PC-9 (cell line): ENCODE measurements around the gene C5orf46. TPM values are rescaled to one million over a fixed set of nuclear protein-coding genes. Genes with fewer than 3 reads are reported as not detected.
"Not testable (repeated sequence)": the region's sequence is repeated elsewhere in the genome, so short reads cannot be mapped to it uniquely, and the experiment has no call there.

Source experiments
- BruUV-seq: library from RNA; stranded (reverse); fragments of 400-500 nt; replicated peaks from 2 replicates; lab custom pipeline; 2021; lab: Mats Ljungman, UMichigan
- CTCF ChIA-PET: fragments of 300-600 bp; sonication (Branson Sonifier 250); formaldehyde crosslinking; loops from one replicate; lab custom pipeline; 2022; ENCODE audit warnings: antibody characterized with exemption; lab: Charles Lee
- POLR2A ChIA-PET: fragments of 300-600 bp; sonication (Branson Sonifier 250); formaldehyde crosslinking; loops from one replicate; lab custom pipeline; 2022; ENCODE audit warnings: antibody characterized with exemption; ENCODE audit not compliant: unreplicated experiment; lab: Charles Lee
- DNase-seq, 2 experiments: peaks; one replicate each; pipeline versions ENCODE4 v3.0.0 to v3.0.0-alpha.2; 2015 to 2022; ENCODE audit warnings: mixed read lengths in 1 of 2
- H2AFZ ChIP-seq: fragments of 200-600 bp; sonication (generic); 2 replicates; pipeline ENCODE4 v1.8.1; 2017; ENCODE audit warnings: antibody characterized with exemption
- H3F3A ChIP-seq: fragments of 200-600 bp; sonication (generic); 2 replicates; pipeline ENCODE4 v1.8.1; 2017; ENCODE audit warnings: antibody characterized with exemption, mild to moderate bottlenecking, low read depth; ENCODE audit not compliant: insufficient read depth
- H3K27ac ChIP-seq: fragments of 200-600 bp; sonication (generic); 2 replicates; pipeline ENCODE4 v1.6.1; 2016; ENCODE audit warnings: mixed run types
- H3K27me3 ChIP-seq: fragments of 200-600 bp; sonication (generic); 2 replicates; pipeline ENCODE4 v1.6.1; 2016; ENCODE audit warnings: low read depth, mixed run types; ENCODE audit not compliant: insufficient read depth
- H3K36me3 ChIP-seq: fragments of 200-600 bp; sonication (generic); 2 replicates; pipeline ENCODE4 v1.6.1; 2016; ENCODE audit warnings: low read depth, mixed run types
- H3K4me1 ChIP-seq: fragments of 200-600 bp; sonication (generic); replicated peaks from 2 replicates; pipeline ENCODE4 v1.6.1; 2016; ENCODE audit warnings: mixed run types; ENCODE audit not compliant: insufficient read depth
- H3K4me2 ChIP-seq: fragments of 200-600 bp; sonication (generic); 2 replicates; pipeline ENCODE4 v1.6.1; 2017; ENCODE audit warnings: mixed run types
- H3K4me3 ChIP-seq: fragments of 200-600 bp; sonication (generic); 2 replicates; pipeline ENCODE4 v1.6.1; 2016; ENCODE audit warnings: mixed run types
- H3K79me2 ChIP-seq: fragments of 200-600 bp; sonication (generic); 2 replicates; pipeline ENCODE4 v1.6.1; 2017; ENCODE audit warnings: low read depth, mixed run types
- H3K9me2 ChIP-seq: fragments of 200-600 bp; sonication (generic); 2 replicates; pipeline ENCODE4 v1.8.1; 2017; ENCODE audit warnings: mild to moderate bottlenecking; ENCODE audit not compliant: insufficient read depth
- H3K9me3 ChIP-seq: fragments of 200-600 bp; sonication (generic); 2 replicates; pipeline ENCODE4 v1.8.1; 2016; ENCODE audit warnings: low read depth; ENCODE audit not compliant: insufficient read depth
- H4K20me1 ChIP-seq: fragments of 200-600 bp; sonication (generic); 2 replicates; pipeline ENCODE4 v1.8.1; 2017; ENCODE audit not compliant: insufficient read depth
- CTCF ChIP-seq: fragments of 200-600 bp; sonication (generic); conservative IDR thresholded peaks from 2 replicates; pipeline ENCODE4 v1.6.1; 2017; ENCODE audit warnings: mixed run types, antibody characterized with exemption, mild to moderate bottlenecking, moderate library complexity
- EZH2 ChIP-seq: fragments of 200-600 bp; sonication (generic); IDR thresholded peaks from 2 replicates; pipeline ENCODE4 v1.8.0; 2017; ENCODE audit warnings: antibody characterized with exemption, low read depth
- intact Hi-C: fragments of 100-400 bp; cut with micrococcal nuclease; formaldehyde crosslinking; loops from one replicate; pipeline ENCODE4 v1.10.0; 2022; ENCODE audit not compliant: unreplicated experiment
- total RNA-seq: library from RNA; stranded (reverse); gene quantifications from 2 replicates; pipeline ENCODE4 v1.2.3, GENCODE V29; 2021

Gene C5orf46
- total RNA-seq, 1 experiment from 2014 or later: not detected

DNA sequence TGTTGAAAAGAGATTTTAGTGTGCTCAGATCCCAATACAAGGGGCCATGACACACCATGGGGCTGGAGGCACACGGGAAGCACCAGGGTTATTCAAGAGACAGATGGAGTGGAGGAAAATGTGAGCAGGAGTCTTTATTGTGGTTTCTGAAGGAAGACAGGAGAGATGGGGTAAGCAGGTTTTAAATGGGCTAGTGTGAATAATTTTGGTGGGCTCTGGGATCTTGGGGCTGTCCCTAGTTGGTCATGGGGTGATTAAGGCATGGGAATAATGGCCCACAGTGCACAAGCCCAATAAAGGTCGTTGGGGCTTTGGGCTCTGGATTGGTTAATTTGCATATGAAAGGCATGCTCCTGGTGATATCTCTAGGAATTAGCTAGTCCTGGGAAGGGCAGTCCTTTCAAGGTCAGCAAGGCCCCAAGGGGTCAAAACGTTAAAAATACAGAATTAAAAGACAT, 31.4 kb downstream of the C5orf46 start:
- H3K4me1 ChIP-seq: no peaks in the 10 kb centered on the region
- no peak overlapping the region for H3K27ac ChIP-seq
- H3K4me3 ChIP-seq: no peak overlapping the region
- H3K36me3 ChIP-seq: no peaks in the 10 kb centered on the region
- H2AFZ ChIP-seq: no peak overlapping the region
- H3K9me2 ChIP-seq: no peaks in the 10 kb centered on the region
- no peak for TF ChIP-seq EZH2
- TF ChIP-seq CTCF: no peak
- H3K27me3 ChIP-seq: no peaks in the 10 kb centered on the region
- ChIA-PET POLR2A (no interaction called here), CTCF (no interaction called here)
- no peak for DNase-seq
- H3K79me2 ChIP-seq: no peaks in the 10 kb centered on the region
- no peaks in the 10 kb centered on the region for H3F3A ChIP-seq
- H3K9me3 ChIP-seq: no peaks in the 10 kb centered on the region
- intact Hi-C loops: no loop called here
- H3K4me2 ChIP-seq: no peak overlapping the region
- no peaks in the 10 kb centered on the region for H4K20me1 ChIP-seq
- no TSS peak for BruUV-seq

DNA sequence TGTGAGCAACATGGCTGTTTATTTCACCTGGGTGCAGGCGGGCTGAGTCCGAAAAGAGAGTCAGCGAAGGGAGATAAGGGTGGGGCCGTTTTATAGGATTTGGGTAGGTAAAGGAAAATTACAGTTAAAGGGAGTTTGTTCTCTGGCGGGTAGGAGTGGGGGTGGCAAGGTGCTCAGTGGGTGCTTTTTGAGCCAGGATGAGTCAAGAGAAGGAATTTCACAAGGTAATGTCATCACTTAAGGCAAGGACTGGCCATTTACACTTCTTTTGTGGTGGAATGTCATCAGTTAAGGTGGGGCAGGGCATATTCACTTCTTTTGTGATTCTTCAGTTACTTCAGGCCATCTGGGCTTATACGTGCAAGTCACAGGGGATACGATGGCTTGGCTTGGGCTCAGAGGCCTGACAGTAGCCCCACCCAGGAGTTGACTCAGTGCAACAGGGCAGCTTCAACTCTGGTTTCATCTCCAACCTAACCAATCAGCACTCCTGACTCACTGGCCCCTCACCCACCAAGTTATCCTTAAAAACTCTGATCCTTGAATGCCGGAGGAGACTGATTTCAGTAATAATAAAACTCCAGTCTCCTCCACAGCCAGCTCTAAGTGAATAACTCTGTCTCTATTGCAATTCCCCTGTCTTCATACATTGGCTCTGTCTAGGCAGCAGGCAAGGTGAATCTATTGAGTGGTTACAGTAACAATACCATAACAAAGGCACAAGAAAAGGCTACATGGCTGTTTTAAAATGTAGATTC, 32.0 kb downstream of the C5orf46 start:
- H3K27me3 ChIP-seq, H3K4me1 ChIP-seq, CTCF ChIA-PET, H2AFZ ChIP-seq, intact Hi-C loops, H3K9me3 ChIP-seq, H3K4me2 ChIP-seq, H3K79me2 ChIP-seq, DNase-seq, H3K4me3 ChIP-seq, H3F3A ChIP-seq, H4K20me1 ChIP-seq, POLR2A ChIA-PET, H3K9me2 ChIP-seq, BruUV-seq, H3K27ac ChIP-seq, H3K36me3 ChIP-seq: not testable (repeated sequence)

DNA sequence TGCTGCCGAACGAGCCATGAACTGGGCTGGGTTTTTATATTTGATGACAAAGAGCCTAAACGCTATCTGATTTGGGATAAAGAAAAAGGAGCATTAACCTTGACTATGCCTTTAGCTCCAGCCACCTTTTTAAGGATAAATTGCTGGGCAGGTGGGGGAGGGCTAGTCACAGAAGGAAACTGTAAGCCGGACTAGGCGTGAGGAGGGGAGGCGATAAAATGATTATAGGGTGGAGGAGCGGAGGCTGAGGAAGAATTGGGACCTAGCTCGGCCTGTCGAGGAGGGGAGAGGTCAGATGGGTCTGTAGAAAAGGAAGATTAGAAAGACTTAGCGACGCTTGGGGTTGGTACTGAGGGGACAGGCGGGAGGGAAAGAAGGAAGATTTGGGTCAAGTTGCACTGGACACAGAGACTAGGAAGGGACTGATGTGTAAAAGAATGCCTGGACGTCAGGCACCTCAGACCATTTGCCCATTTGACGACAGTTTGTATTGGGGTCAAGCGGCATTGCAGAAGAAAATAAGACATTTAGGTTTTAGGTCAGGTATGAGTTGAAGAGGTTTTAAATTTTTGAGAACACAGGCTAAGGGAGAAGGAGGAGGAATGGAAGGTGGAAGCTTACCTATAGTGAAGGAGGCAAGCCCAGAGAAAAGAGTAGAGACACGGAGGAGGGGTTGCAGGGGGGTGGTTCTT, 33.4 kb downstream of the C5orf46 start:
- intact Hi-C loops, POLR2A ChIA-PET, H4K20me1 ChIP-seq, H2AFZ ChIP-seq, H3K9me3 ChIP-seq, H3K4me3 ChIP-seq, DNase-seq, H3K36me3 ChIP-seq, H3F3A ChIP-seq, H3K27me3 ChIP-seq, H3K27ac ChIP-seq, H3K4me1 ChIP-seq, H3K79me2 ChIP-seq, H3K9me2 ChIP-seq, H3K4me2 ChIP-seq, BruUV-seq: not testable (repeated sequence)
- CTCF ChIA-PET: interaction anchor here (0.7 kb wide), 1 partner anchor 301 kb away, joined by 4 read pairs; no protein-coding TSS in a partner anchor

- H3K9me2 ChIP-seq, H3K9me3 ChIP-seq, CTCF ChIA-PET, BruUV-seq, H3K79me2 ChIP-seq, H3K4me3 ChIP-seq, H3F3A ChIP-seq, intact Hi-C loops, H3K36me3 ChIP-seq, POLR2A ChIA-PET, H3K27ac ChIP-seq, DNase-seq, H3K4me2 ChIP-seq, H3K27me3 ChIP-seq, H4K20me1 ChIP-seq, H3K4me1 ChIP-seq, H2AFZ ChIP-seq: not testable (repeated sequence)
These were observed 34.3 kb downstream of the C5orf46 start for GRCh38 chr5:147871980-147872549.

DNA sequence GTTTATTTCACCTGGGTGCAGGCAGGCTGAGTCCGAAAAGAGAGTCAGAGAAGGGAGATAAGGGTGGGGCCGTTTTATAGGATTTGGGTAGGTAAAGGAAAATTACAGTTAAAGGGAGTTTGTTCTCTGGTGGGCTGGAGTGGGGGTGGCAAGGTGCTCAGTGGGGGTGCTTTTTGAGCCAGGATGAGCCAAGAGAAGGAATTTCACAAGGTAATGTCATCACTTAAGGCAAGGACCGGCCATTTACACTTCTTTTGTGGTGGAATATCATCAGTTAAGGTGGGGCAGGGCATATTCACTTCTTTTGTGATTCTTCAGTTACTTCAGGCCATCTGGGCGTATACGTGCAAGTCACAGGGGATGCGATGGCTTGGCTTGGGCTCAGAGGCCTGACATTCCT, 36.4 kb downstream of the C5orf46 start:
- H3K36me3 ChIP-seq, DNase-seq, POLR2A ChIA-PET, H3K27me3 ChIP-seq, H3K4me1 ChIP-seq, H4K20me1 ChIP-seq, BruUV-seq, H2AFZ ChIP-seq, CTCF ChIA-PET, H3K79me2 ChIP-seq, intact Hi-C loops, H3K9me2 ChIP-seq, H3K27ac ChIP-seq, H3K4me3 ChIP-seq, H3K4me2 ChIP-seq, H3K9me3 ChIP-seq, H3F3A ChIP-seq: not testable (repeated sequence)
